ENCODE results near the gene DIAPH1. TPM values are rescaled to one million over a fixed set of nuclear protein-coding genes. Genes with fewer than 3 reads are reported as not detected.
"Not testable (repeated sequence)": the region's sequence is repeated elsewhere in the genome, so short reads cannot be mapped to it uniquely, and the experiment has no call there.

DIAPH1 gene
- total RNA-seq, 1 donor from 2014 or later, result 232 TPM

GRCh38 chr5:141613344-141613743 lies 5.5 kb downstream of the DIAPH1 start:
- Mint-ChIP-seq H3K27me3 (no peaks in the 10 kb centered on the region), H3K4me3 (peak overlapping the region; percentile 59), H3K36me3 (ENCODE audit: low read depth) (peaks cover 50% of the 10 kb centered on the region), H3K4me1 (peaks cover 72% of the 10 kb centered on the region), H3K9me3 (no peaks in the 10 kb centered on the region), H3K27ac (peak overlapping the region; percentile 59)
- intact Hi-C loops (cut with micrococcal nuclease), result no loop called here
- DNase-seq, result no peak

GRCh38 chr5:141611289-141611688 lies 7.5 kb downstream of the DIAPH1 start:
- Mint-ChIP-seq H3K4me1 (peaks cover 68% of the 10 kb centered on the region), H3K27ac (peak overlapping the region; percentile 75), H3K4me3 (peak overlapping the region; percentile 56), H3K9me3 (no peaks in the 10 kb centered on the region), H3K36me3 (ENCODE audit: low read depth) (peaks cover 50% of the 10 kb centered on the region), H3K27me3 (no peaks in the 10 kb centered on the region)
- no peak for DNase-seq
- intact Hi-C loops (cut with micrococcal nuclease), result no loop called here

GRCh38 chr5:141609921-141610320 lies 8.9 kb downstream of the DIAPH1 start:
- intact Hi-C loops (cut with micrococcal nuclease); DNase-seq; H3K9me3 Mint-ChIP-seq; H3K27me3 Mint-ChIP-seq: not testable (repeated sequence)
- Mint-ChIP-seq H3K36me3 (ENCODE audit: low read depth) (peaks cover 48% of the 10 kb centered on the region), H3K4me1 (peaks cover 70% of the 10 kb centered on the region), H3K4me3 (peak overlapping the region; percentile 54), H3K27ac (peak overlapping the region; percentile 76)

- Mint-ChIP-seq H3K27me3 (no peaks in the 10 kb centered on the region), H3K27ac (no peak overlapping the region), H3K4me3 (peak overlapping the region; percentile 60), H3K4me1 (peaks cover 71% of the 10 kb centered on the region), H3K36me3 (ENCODE audit: low read depth) (peaks cover 44% of the 10 kb centered on the region), H3K9me3 (no peaks in the 10 kb centered on the region)
- DNase-seq, result no peak
- intact Hi-C loops (cut with micrococcal nuclease), result no loop called here
These were observed 9.8 kb downstream of the DIAPH1 start for GRCh38 chr5:141609044-141609443.

GRCh38 chr5:141608557-141608956 lies 10.2 kb downstream of the DIAPH1 start:
- intact Hi-C loops (cut with micrococcal nuclease), result no loop called here
- peak overlapping the region; percentile 60 for H3K4me3 Mint-ChIP-seq

GRCh38 chr5:141608046-141608445 lies 10.8 kb downstream of the DIAPH1 start:
- Mint-ChIP-seq H3K36me3 (ENCODE audit: low read depth) (peaks cover 39% of the 10 kb centered on the region), H3K27ac (peak overlapping the region; percentile 82), H3K9me3 (no peaks in the 10 kb centered on the region), H3K4me1 (peaks cover 69% of the 10 kb centered on the region), H3K27me3 (no peaks in the 10 kb centered on the region), H3K4me3 (peak overlapping the region; percentile 60)
- intact Hi-C loops (cut with micrococcal nuclease), result no loop called here
- no peak for DNase-seq

More at GRCh38 chr5:141608557-141608956, 10.2 kb downstream of the DIAPH1 start:
- Mint-ChIP-seq H3K9me3 (no peaks in the 10 kb centered on the region), H3K27me3 (no peaks in the 10 kb centered on the region), H3K27ac (peak overlapping the region; percentile 82), H3K4me1 (peaks cover 72% of the 10 kb centered on the region), H3K36me3 (ENCODE audit: low read depth) (peaks cover 43% of the 10 kb centered on the region)
- DNase-seq, result no peak

- H3K27ac Mint-ChIP-seq, result peak overlapping the region; percentile 97
- H3K36me3 Mint-ChIP-seq (ENCODE audit: low read depth), result peaks cover 26% of the 10 kb centered on the region
- H3K4me3 Mint-ChIP-seq, result peak overlapping the region; percentile 84
- DNase-seq, result peak; percentile 93
- H3K9me3 Mint-ChIP-seq, result no peaks in the 10 kb centered on the region
- H3K4me1 Mint-ChIP-seq, result peaks cover 68% of the 10 kb centered on the region
- intact Hi-C loops (cut with micrococcal nuclease), result loop anchor here (1.0 kb wide), 3 partner anchors 8 to 14 kb away; no protein-coding TSS in a partner anchor
- H3K27me3 Mint-ChIP-seq, result no peaks in the 10 kb centered on the region
These were observed 13.1 kb downstream of the DIAPH1 start for GRCh38 chr5:141605523-141606277.

GRCh38 chr5:141603923-141604717 lies 14.7 kb downstream of the DIAPH1 start:
- Mint-ChIP-seq H3K4me3 (peak overlapping the region; percentile 70), H3K4me1 (peaks cover 71% of the 10 kb centered on the region), H3K27ac (peak overlapping the region; percentile 77), H3K36me3 (ENCODE audit: low read depth) (peaks cover 15% of the 10 kb centered on the region), H3K9me3 (no peaks in the 10 kb centered on the region), H3K27me3 (no peaks in the 10 kb centered on the region)
- intact Hi-C loops (cut with micrococcal nuclease), result no loop called here
- DNase-seq, result peak; percentile 72

GRCh38 chr5:141602606-141603005 lies 16.2 kb downstream of the DIAPH1 start:
- H3K36me3 Mint-ChIP-seq (ENCODE audit: low read depth), result peaks cover 10% of the 10 kb centered on the region
- no peaks in the 10 kb centered on the region for H3K9me3 Mint-ChIP-seq
- peak overlapping the region; percentile 79 for H3K27ac Mint-ChIP-seq
- peaks cover 68% of the 10 kb centered on the region for H3K4me1 Mint-ChIP-seq
- intact Hi-C loops (cut with micrococcal nuclease), result no loop called here
- DNase-seq, result no peak
- H3K4me3 Mint-ChIP-seq, result peak overlapping the region; percentile 54
- no peaks in the 10 kb centered on the region for H3K27me3 Mint-ChIP-seq

GRCh38 chr5:141598391-141599345 lies 20.1 kb downstream of the DIAPH1 start:
- peaks cover 11% of the 10 kb centered on the region for H3K36me3 Mint-ChIP-seq (ENCODE audit: low read depth)
- H3K4me3 Mint-ChIP-seq, result no peak overlapping the region

GRCh38 chr5:141597814-141598213 lies 21.0 kb downstream of the DIAPH1 start:
- DNase-seq, result no peak
- H3K4me1 Mint-ChIP-seq, result peaks cover 56% of the 10 kb centered on the region
- peaks cover 12% of the 10 kb centered on the region for H3K36me3 Mint-ChIP-seq (ENCODE audit: low read depth)
- H3K9me3 Mint-ChIP-seq, result no peaks in the 10 kb centered on the region
- no peaks in the 10 kb centered on the region for H3K27me3 Mint-ChIP-seq
- H3K27ac Mint-ChIP-seq, result peak overlapping the region; percentile 47
- intact Hi-C loops (cut with micrococcal nuclease), result loop anchor here (1.0 kb wide), 1 partner anchor 7 kb away; no protein-coding TSS in a partner anchor
- H3K4me3 Mint-ChIP-seq, result peak overlapping the region; percentile 32

More at GRCh38 chr5:141598391-141599345, 20.1 kb downstream of the DIAPH1 start:
- Mint-ChIP-seq H3K27ac (peak overlapping the region; percentile 52), H3K27me3 (no peaks in the 10 kb centered on the region), H3K4me1 (peaks cover 54% of the 10 kb centered on the region), H3K9me3 (no peaks in the 10 kb centered on the region)
- intact Hi-C loops (cut with micrococcal nuclease), result no loop called here
- DNase-seq, result no peak

- Mint-ChIP-seq H3K36me3 (ENCODE audit: low read depth) (peaks cover 15% of the 10 kb centered on the region), H3K4me3 (peak overlapping the region; percentile 32), H3K27me3 (no peaks in the 10 kb centered on the region), H3K4me1 (peaks cover 56% of the 10 kb centered on the region), H3K27ac (peak overlapping the region; percentile 47), H3K9me3 (no peaks in the 10 kb centered on the region)
- intact Hi-C loops (cut with micrococcal nuclease), result loop anchor here (1.0 kb wide), 1 partner anchor 8 kb away; no protein-coding TSS in a partner anchor
- DNase-seq, result no peak
These were observed 21.4 kb downstream of the DIAPH1 start for GRCh38 chr5:141597394-141597793.

GRCh38 chr5:141596867-141597266 lies 21.9 kb downstream of the DIAPH1 start:
- no peak for DNase-seq
- Mint-ChIP-seq H3K27ac (peak overlapping the region; percentile 14), H3K36me3 (ENCODE audit: low read depth) (peaks cover 15% of the 10 kb centered on the region), H3K4me3 (no peak overlapping the region), H3K27me3 (no peaks in the 10 kb centered on the region), H3K4me1 (peaks cover 57% of the 10 kb centered on the region), H3K9me3 (no peaks in the 10 kb centered on the region)
- intact Hi-C loops (cut with micrococcal nuclease), result loop anchor here (1.0 kb wide), 1 partner anchor 8 kb away; no protein-coding TSS in a partner anchor

All from activated CD4-positive, alpha-beta T cell treated with anti-CD3 and anti-CD28 coated beads, Interleukin-2, amount 10 ng/mL, durations not matched to agents 24 days and 14 days (primary cell).